Adrenal gland (tissue), 12 donors: ENCODE data around the gene SLC15A1. TPM values are rescaled to one million over a fixed set of nuclear protein-coding genes. Genes with fewer than 3 reads are reported as not detected.

Source experiments
- DNase-seq, 7 donors: peaks; one replicate each; pipeline ENCODE4 v3.0.0-alpha.2; 2019 to 2020
- H3K27ac ChIP-seq, 5 donors: fragments of 200-600 bp; sonication (generic) in 4 of 5; 1 replicate in 3 of 5; 2 replicates in 2 of 5; pipeline versions ENCODE4 v1.5.1 to v1.8.0; 2016 to 2020; ENCODE audit warnings: mild to moderate bottlenecking in 1 of 5
- H3K27me3 ChIP-seq: fragments of 200-600 bp; 2 replicates; pipeline ENCODE4 v1.8.0; 2021
- H3K36me3 ChIP-seq, 2 donors: fragments of 200-600 bp; replicated peaks in 1 of 2; 1 replicate in 1 of 2; 2 replicates in 1 of 2; pipeline versions ENCODE4 v1.5.1 to v1.8.0; 2018 to 2022
- H3K4me1 ChIP-seq, 2 donors: fragments of 200-600 bp; replicated peaks in 1 of 2; 1 replicate in 1 of 2; 2 replicates in 1 of 2; pipeline versions ENCODE4 v1.5.1 to v1.8.0; 2018 to 2021
- H3K4me3 ChIP-seq, 4 donors: fragments of 200-600 bp; sonication (generic) in 3 of 4; one replicate each; pipeline ENCODE4 v1.5.1; 2016 to 2018
- H3K9me3 ChIP-seq, 3 donors: fragments of 200-600 bp; sonication (generic) in 1 of 3; replicated peaks in 1 of 3; 1 replicate in 2 of 3; 2 replicates in 1 of 3; pipeline versions ENCODE4 v1.5.1 to v1.8.0; 2016 to 2021
- POLR2A ChIP-seq, 2 donors: fragments of 450-650 bp; IDR thresholded peaks; one replicate each; pipeline ENCODE4 v1.6.1; 2017; ENCODE audit warnings: antibody characterized with exemption in 2 of 2, mild to moderate bottlenecking in 2 of 2, moderate library complexity in 1 of 2
- WGBS, 4 donors: extraction: QIAGEN DNeasy Blood & Tissue Kit in 2 of 4; methylation state at CpG; one replicate each; pipeline versions ENCODE4 v1.1.5 to v1.1.7; 2013 to 2017; 5-methylcytosine and 5-hydroxymethylcytosine counted together
- intact Hi-C, 2 donors: fragments of 100-400 bp; cut with DNase I; formaldehyde crosslinking; loops; one replicate each; pipeline versions ENCODE4 v1.14.1 to v1.15.0; 2022 to 2023
- polyA plus RNA-seq, 3 donors: library from polyadenylated mRNA; stranded (reverse); fragments of 200-250 nt in 2 of 3; fragments of 350-450 nt in 1 of 3; fragmentation: Illumina TruSeq in 1 of 3; extraction: RNeasy Lipid Tissue Mini Kit (QIAGEN cat#74804) in 1 of 3; gene quantifications; one replicate each; pipeline ENCODE4 v1.2.3, GENCODE V29; 2013 to 2014
- total RNA-seq, 9 donors: library from RNA; depleted of rRNA in 4 of 9; stranded (reverse); fragments of >200 nt in 4 of 9; fragments of 120-200 nt in 1 of 9; fragmentation: NEBNext Ultra II Directional in 1 of 9; extraction: Animal tissue kit (Norgen Biotek cat#: 25700) in 1 of 9; gene quantifications; one replicate each; pipeline versions ENCODE4 v1.1.0 to v1.2.4, GENCODE V29; 2013 to 2023
- TF ChIP-seq, protein P1 (sequence below), 6 experiments: fragments of 450-650 bp in 4 of 6; fragments of 200-600 bp in 2 of 6; sonication (generic) in 1 of 6; IDR thresholded peaks; 1 replicate in 5 of 6; 2 replicates in 1 of 6; pipeline versions ENCODE4 v1.5.1 to v1.8.0; 2016 to 2021; ENCODE audit warnings: antibody characterized with exemption in 6 of 6, mild to moderate bottlenecking in 2 of 6, moderate library complexity in 1 of 6
- donor health status: healthy with polysubstance abuse.
- donor health status: Bipolar disorder and iron deficiency.
- donor health status: DM: yes; HTN: yes; CAD: no.
- donor health status: DM: no; HTN: no; CAD: no.
- donor health status: DM: no; HTN: no; CAD: no.
- donor health status: DM: yes; HTN: yes; CAD: no.

The SLC15A1 gene
- total and polyA plus RNA-seq, 12 donors = 0.06 to 0.17 (median 0.07) TPM; not detected in 8

DNA sequence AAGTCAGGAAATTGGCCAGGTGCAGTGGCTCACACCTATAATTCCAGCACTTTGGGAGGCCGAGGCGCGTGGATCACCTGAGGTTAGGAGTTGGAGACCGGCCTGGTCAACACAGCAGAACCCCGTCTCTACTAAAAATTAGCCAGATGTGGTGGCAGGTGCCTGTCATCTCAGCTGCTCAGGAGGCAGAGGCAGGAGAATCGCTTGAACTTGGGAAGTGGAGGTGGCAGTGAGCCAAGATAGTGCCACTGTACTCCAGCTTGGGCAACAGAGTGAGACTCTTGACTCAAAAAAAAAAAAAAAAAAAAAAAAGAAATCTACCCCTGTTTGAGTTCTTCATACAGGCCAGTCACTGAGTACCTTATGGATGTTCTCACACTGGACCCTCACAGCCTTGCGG is 42.0 kb downstream of the SLC15A1 start:
- no peak for DNase-seq
- intact Hi-C loops = no loop called here
- Histone ChIP-seq H3K27ac (no peak overlapping the region), H3K27me3 (no peaks in the 10 kb centered on the region), H3K9me3 (no peaks in the 10 kb centered on the region), H3K4me3 (no peak overlapping the region), H3K36me3 (no peaks in the 10 kb centered on the region), H3K4me1 (no peaks in the 10 kb centered on the region)
- WGBS, 4 donors = 76 to 92% (median 81%) methylated on average over 7 of the region's 7 CpGs
- TF ChIP-seq, protein P1, sequence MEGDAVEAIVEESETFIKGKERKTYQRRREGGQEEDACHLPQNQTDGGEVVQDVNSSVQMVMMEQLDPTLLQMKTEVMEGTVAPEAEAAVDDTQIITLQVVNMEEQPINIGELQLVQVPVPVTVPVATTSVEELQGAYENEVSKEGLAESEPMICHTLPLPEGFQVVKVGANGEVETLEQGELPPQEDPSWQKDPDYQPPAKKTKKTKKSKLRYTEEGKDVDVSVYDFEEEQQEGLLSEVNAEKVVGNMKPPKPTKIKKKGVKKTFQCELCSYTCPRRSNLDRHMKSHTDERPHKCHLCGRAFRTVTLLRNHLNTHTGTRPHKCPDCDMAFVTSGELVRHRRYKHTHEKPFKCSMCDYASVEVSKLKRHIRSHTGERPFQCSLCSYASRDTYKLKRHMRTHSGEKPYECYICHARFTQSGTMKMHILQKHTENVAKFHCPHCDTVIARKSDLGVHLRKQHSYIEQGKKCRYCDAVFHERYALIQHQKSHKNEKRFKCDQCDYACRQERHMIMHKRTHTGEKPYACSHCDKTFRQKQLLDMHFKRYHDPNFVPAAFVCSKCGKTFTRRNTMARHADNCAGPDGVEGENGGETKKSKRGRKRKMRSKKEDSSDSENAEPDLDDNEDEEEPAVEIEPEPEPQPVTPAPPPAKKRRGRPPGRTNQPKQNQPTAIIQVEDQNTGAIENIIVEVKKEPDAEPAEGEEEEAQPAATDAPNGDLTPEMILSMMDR (IDR thresholded peaks at IDR 0.05) = no peak
- TF ChIP-seq POLR2A (IDR thresholded peaks at IDR 0.05) = no peak

DNA sequence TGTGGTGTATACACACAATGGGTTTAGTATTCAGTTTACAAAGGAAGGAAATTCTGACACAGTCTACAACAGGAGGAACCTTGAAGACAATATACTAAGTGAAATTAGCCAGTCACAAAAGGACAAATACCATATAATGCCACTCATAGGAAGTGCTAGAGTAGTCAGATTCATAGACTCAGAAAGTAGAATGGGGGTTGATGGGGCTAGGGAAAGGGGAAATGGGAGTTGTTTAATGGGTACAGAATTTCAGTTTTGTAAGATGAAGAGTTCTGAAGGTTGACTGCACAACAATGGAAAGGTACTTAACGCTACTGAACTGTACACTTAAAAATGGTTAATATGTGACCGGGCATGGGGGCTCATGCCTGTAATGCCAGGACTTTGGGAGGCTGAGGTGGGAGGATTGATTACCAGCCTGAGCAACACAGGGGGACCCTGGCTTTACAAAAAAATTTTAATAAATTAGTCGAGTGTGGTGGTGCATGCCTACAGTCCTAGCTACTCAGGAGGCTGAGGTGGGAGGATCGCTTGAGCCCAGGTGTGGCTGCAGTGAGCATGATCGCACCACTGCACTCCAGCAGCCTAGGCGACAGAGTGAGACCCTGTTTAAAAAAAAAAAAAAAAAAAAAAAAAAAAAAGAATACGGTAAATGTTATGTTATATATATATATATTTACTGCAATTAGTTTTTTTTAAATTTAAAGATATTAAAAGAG is 45.0 kb downstream of the SLC15A1 start:
- intact Hi-C loops = no loop called here
- H3K9me3 ChIP-seq = no peaks in the 10 kb centered on the region
- no peak for DNase-seq
- no peak overlapping the region for H3K27ac ChIP-seq
- no peaks in the 10 kb centered on the region for H3K4me1 ChIP-seq
- H3K36me3 ChIP-seq = no peaks in the 10 kb centered on the region
- H3K27me3 ChIP-seq = no peaks in the 10 kb centered on the region
- no peak overlapping the region for H3K4me3 ChIP-seq
- 89 to 96% (median 94%) methylated on average over 7 of the region's 7 CpGs for WGBS, 4 donors
- TF ChIP-seq, protein P1 (IDR thresholded peaks at IDR 0.05) = no peak
- TF ChIP-seq POLR2A (IDR thresholded peaks at IDR 0.05) = no peak

DNA sequence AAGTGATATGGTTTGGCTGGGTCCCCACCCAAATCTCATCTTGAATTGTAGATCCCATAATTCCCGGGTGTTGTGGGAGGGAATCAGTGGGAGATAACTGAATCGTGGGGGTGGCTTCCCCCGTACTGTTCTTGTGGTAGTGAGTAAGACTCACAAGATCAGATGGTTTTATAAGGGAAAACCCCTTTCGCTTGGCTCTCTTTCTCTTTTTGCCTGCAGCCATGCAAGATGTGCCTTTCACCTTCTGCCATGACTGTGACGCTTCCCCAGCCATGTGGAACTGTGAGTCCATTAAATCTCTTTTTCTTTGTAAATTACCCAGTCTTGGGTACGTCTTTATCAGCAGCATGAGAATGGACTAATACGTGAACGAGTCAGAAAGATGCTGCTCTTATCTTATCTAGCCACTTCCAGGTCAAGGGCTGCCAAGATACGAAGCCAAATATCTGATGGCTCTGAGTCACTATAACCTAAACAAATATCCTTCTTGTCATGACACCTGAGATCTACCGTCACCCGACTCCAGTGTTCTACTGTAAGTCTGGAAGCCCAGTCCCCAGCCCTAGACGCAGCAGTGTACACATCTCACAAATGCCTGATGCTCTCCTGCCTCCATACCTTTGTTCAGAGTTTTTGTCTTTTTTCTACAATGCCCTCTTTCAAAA is 45.9 kb downstream of the SLC15A1 start:
- no peak overlapping the region for H3K4me3 ChIP-seq
- DNase-seq = peak in 5 of 7 donors; percentile 21 to 58 (median 44)
- intact Hi-C loops = no loop called here
- no peak for TF ChIP-seq POLR2A (IDR thresholded peaks at IDR 0.05)
- TF ChIP-seq, protein P1 (IDR thresholded peaks at IDR 0.05) = no peak
- no peaks in the 10 kb centered on the region for H3K4me1 ChIP-seq
- H3K36me3 ChIP-seq = no peaks in the 10 kb centered on the region
- WGBS, 4 donors = 32 to 46% (median 40%) methylated on average over 12 of the region's 12 CpGs
- no peaks in the 10 kb centered on the region for H3K9me3 ChIP-seq
- H3K27me3 ChIP-seq = no peaks in the 10 kb centered on the region
- no peak overlapping the region for H3K27ac ChIP-seq

DNA sequence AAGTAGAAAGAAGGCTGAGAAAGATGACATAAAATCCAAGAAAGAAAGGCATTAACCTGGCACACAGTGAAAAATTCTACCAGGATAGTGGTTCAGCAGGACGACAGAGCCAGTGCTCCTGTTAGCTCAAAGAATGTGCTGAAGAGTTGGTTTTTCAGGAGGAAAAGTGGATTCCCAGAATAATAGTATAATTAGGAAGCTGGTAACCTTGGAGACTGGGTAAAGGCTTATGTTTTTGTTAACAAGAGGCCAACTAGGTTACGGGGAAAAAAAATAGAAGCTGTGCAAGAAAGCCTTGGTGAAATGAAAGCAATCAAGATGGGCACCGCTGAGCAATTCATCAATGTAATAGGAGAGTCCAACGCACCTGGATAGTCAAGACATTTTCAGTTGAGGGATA is 54.7 kb downstream of the SLC15A1 start:
- no peak for DNase-seq
- Histone ChIP-seq H3K36me3 (no peaks in the 10 kb centered on the region), H3K27me3 (no peaks in the 10 kb centered on the region), H3K4me1 (no peaks in the 10 kb centered on the region), H3K27ac (no peak overlapping the region), H3K4me3 (no peak overlapping the region), H3K9me3 (no peaks in the 10 kb centered on the region)
- intact Hi-C loops = no loop called here
- TF ChIP-seq, protein P1 (IDR thresholded peaks at IDR 0.05) = no peak
- TF ChIP-seq POLR2A (IDR thresholded peaks at IDR 0.05) = no peak
- WGBS, 4 donors = 55 to 68% (median 61%) methylated on average over 4 of the region's 4 CpGs
